IMR-90 (cell line): ENCODE data around the gene GPR139. TPM values are rescaled to one million over a fixed set of nuclear protein-coding genes. Genes with fewer than 3 reads are reported as not detected.

Experiments
- ATAC-seq: fragments of 200-7000 bp; cut with Tn5 transposase; 2 replicates; pipeline ENCODE4 v1.9.1; 2020; ENCODE audit warnings: low read depth, mild to moderate bottlenecking, moderate library complexity
- BruUV-seq: library from RNA; stranded (reverse); fragments of 400-500 nt; replicated peaks from 2 replicates; lab custom pipeline; 2021; lab: Mats Ljungman, UMichigan
- CTCF ChIA-PET: fragments of 300-600 bp; formaldehyde crosslinking; extraction: SDS; loops from one replicate; lab custom pipeline; 2021; ENCODE audit warnings: antibody characterized with exemption; lab: Yijun Ruan, JAX
- POLR2A ChIA-PET: fragments of 300-600 bp; sonication (Branson Sonifier 250); formaldehyde crosslinking; loops from one replicate; lab custom pipeline; 2022; ENCODE audit warnings: antibody characterized with exemption; ENCODE audit not compliant: unreplicated experiment; lab: Charles Lee
- DNase-seq: peaks from one replicate; pipeline ENCODE4 v3.0.0; 2013
- H2AFZ ChIP-seq: replicated peaks from 2 replicates; pipeline ENCODE3; 2013; ENCODE audit warnings: low read length, mild to moderate bottlenecking; ENCODE audit not compliant: poor library complexity
- H2AK5ac ChIP-seq: 2 replicates; pipeline ENCODE4 v1.6.1; 2013; ENCODE audit warnings: low read depth, low read length, inconsistent platforms
- H2AK9ac ChIP-seq: replicated peaks from 2 replicates; pipeline ENCODE3; 2013; ENCODE audit warnings: mild to moderate bottlenecking, low read depth, low read length, moderate library complexity; ENCODE audit not compliant: poor library complexity
- H2BK120ac ChIP-seq: 2 replicates; pipeline ENCODE4 v1.6.1; 2013; ENCODE audit warnings: low read depth, low read length, inconsistent platforms
- H2BK15ac ChIP-seq: 3 replicates; pipeline ENCODE4 v1.6.1; 2013; ENCODE audit warnings: low read depth, low read length, inconsistent platforms
- H2BK20ac ChIP-seq: 2 replicates; pipeline ENCODE4 v1.6.1; 2013; ENCODE audit warnings: low read depth, mild to moderate bottlenecking, inconsistent platforms, low read length, moderate library complexity
- H2BK5ac ChIP-seq: 2 replicates; pipeline ENCODE4 v1.6.1; 2013; ENCODE audit warnings: mild to moderate bottlenecking, low read depth, low read length, inconsistent platforms; ENCODE audit not compliant: poor library complexity, severe bottlenecking
- H3K14ac ChIP-seq: replicated peaks from 2 replicates; pipeline ENCODE4 v1.6.1; 2013; ENCODE audit warnings: low read depth, low read length, inconsistent platforms
- H3K18ac ChIP-seq: 2 replicates; pipeline ENCODE4 v1.6.1; 2013; ENCODE audit warnings: low read depth, low read length, control low read depth
- H3K23ac ChIP-seq: 2 replicates; pipeline ENCODE4 v1.6.1; 2013; ENCODE audit warnings: low read depth, low read length, inconsistent platforms
- H3K27ac ChIP-seq: 2 replicates; pipeline ENCODE4 v1.5.1; 2013; ENCODE audit warnings: mild to moderate bottlenecking, control low read depth, low read length; ENCODE audit not compliant: insufficient read depth
- H3K27me3 ChIP-seq: 2 replicates; pipeline ENCODE4 v1.6.1; 2013; ENCODE audit warnings: low read length; ENCODE audit not compliant: control insufficient read depth, insufficient read depth
- H3K36me3 ChIP-seq: 2 replicates; pipeline ENCODE4 v1.6.1; 2013; ENCODE audit warnings: low read length, mixed read lengths; ENCODE audit not compliant: control insufficient read depth, insufficient read depth
- H3K4ac ChIP-seq: 2 replicates; pipeline ENCODE4 v1.6.1; 2013; ENCODE audit warnings: low read depth, low read length, inconsistent platforms
- H3K4me1 ChIP-seq: 2 replicates; pipeline ENCODE4 v1.6.1; 2013; ENCODE audit warnings: low read length, mixed read lengths; ENCODE audit not compliant: control insufficient read depth, insufficient read depth
- H3K4me2 ChIP-seq: 2 replicates; pipeline ENCODE4 v1.6.1; 2013; ENCODE audit warnings: low read depth, mild to moderate bottlenecking, control low read depth, low read length, moderate library complexity
- H3K4me3 ChIP-seq: 2 replicates; pipeline ENCODE4 v1.5.1; 2013; ENCODE audit warnings: low read depth, mild to moderate bottlenecking, control low read depth, low read length, moderate library complexity; ENCODE audit not compliant: insufficient read depth
- H3K56ac ChIP-seq: 2 replicates; pipeline ENCODE4 v1.6.1; 2013; ENCODE audit warnings: low read length, inconsistent platforms; ENCODE audit not compliant: insufficient read depth; ENCODE audit errors: extremely low read depth
- H3K79me1 ChIP-seq, 2 experiments: 2 replicates each; pipeline ENCODE4 v1.6.1; 2013; ENCODE audit warnings: low read length in 2 of 2, inconsistent platforms in 1 of 2, low read depth in 1 of 2
- H3K9ac ChIP-seq: 2 replicates; pipeline ENCODE4 v1.6.1; 2013; ENCODE audit warnings: low read depth, low read length, control low read depth
- H3K9me1 ChIP-seq: 2 replicates; pipeline ENCODE4 v1.6.1; 2013; ENCODE audit warnings: low read length, inconsistent platforms; ENCODE audit not compliant: insufficient read depth
- H3K9me3 ChIP-seq: 2 replicates; pipeline ENCODE4 v1.6.1; 2013; ENCODE audit warnings: low read length; ENCODE audit not compliant: control insufficient read depth, insufficient read depth
- H4K20me1 ChIP-seq: 2 replicates; pipeline ENCODE4 v1.6.1; 2013; ENCODE audit warnings: low read length, inconsistent platforms; ENCODE audit not compliant: insufficient read depth
- H4K5ac ChIP-seq: 2 replicates; pipeline ENCODE4 v1.6.1; 2013; ENCODE audit warnings: mild to moderate bottlenecking, low read depth, low read length, control low read depth
- H4K8ac ChIP-seq, 2 experiments: 2 replicates each; pipeline ENCODE4 v1.6.1; 2013; ENCODE audit warnings: low read depth in 2 of 2, low read length in 2 of 2, control low read depth in 1 of 2, inconsistent platforms in 1 of 2
- H4K91ac ChIP-seq: 2 replicates; pipeline ENCODE4 v1.6.1; 2013; ENCODE audit warnings: low read depth, low read length, inconsistent platforms; ENCODE audit not compliant: insufficient read depth
- BHLHE40 ChIP-seq: fragments of 150-350 bp; IDR thresholded peaks from 2 replicates; pipeline ENCODE4 v1.6.1; 2016; ENCODE audit warnings: mild to moderate bottlenecking, low read depth, low read length
- CEBPB ChIP-seq: IDR thresholded peaks from 2 replicates; pipeline ENCODE4 v1.6.1; 2012; ENCODE audit warnings: low read depth, low read length, improper control_type of control experiment
- CHD1 ChIP-seq: IDR thresholded peaks from 2 replicates; pipeline ENCODE4 v1.6.1; 2012; ENCODE audit warnings: low read depth, low read length, improper control_type of control experiment
- CTCF ChIP-seq: conservative IDR thresholded peaks from 2 replicates; pipeline ENCODE4 v1.5.1; 2012; ENCODE audit warnings: mild to moderate bottlenecking, low read depth, low read length, improper control_type of control experiment
- ELK1 ChIP-seq: fragments of 150-350 bp; IDR thresholded peaks from 2 replicates; pipeline ENCODE4 v1.6.1; 2016; ENCODE audit warnings: low read depth, mild to moderate bottlenecking, low read length, moderate library complexity, borderline replicate concordance
- FOS ChIP-seq: fragments of 150-350 bp; IDR thresholded peaks from 2 replicates; pipeline ENCODE4 v1.6.1; 2016; ENCODE audit warnings: low read depth, low read length
- MAFK ChIP-seq: IDR thresholded peaks from 2 replicates; pipeline ENCODE4 v1.6.1; 2012; ENCODE audit warnings: low read depth, low read length, improper control_type of control experiment
- MAZ ChIP-seq: IDR thresholded peaks from 2 replicates; pipeline ENCODE4 v1.6.1; 2012; ENCODE audit warnings: low read depth, mild to moderate bottlenecking, low read length, improper control_type of control experiment, moderate library complexity, borderline replicate concordance
- MXI1 ChIP-seq: IDR thresholded peaks from 2 replicates; pipeline ENCODE4 v1.6.1; 2012; ENCODE audit warnings: low read depth, mild to moderate bottlenecking, low read length, moderate library complexity, borderline replicate concordance
- NFE2L2 ChIP-seq: fragments of 150-350 bp; IDR thresholded peaks from 2 replicates; pipeline ENCODE4 v1.6.1; 2016; ENCODE audit warnings: low read depth, mild to moderate bottlenecking, low read length
- POLR2A ChIP-seq: IDR thresholded peaks from 2 replicates; pipeline ENCODE4 v1.6.1; 2012; ENCODE audit warnings: mild to moderate bottlenecking, low read depth, low read length
- RAD21 ChIP-seq: IDR thresholded peaks from 2 replicates; pipeline ENCODE4 v1.6.1; 2012; ENCODE audit warnings: low read length, improper control_type of control experiment
- RCOR1 ChIP-seq: IDR thresholded peaks from 2 replicates; pipeline ENCODE4 v1.6.1; 2012; ENCODE audit warnings: mild to moderate bottlenecking, low read length, improper control_type of control experiment; ENCODE audit not compliant: insufficient replicate concordance
- RFX5 ChIP-seq: IDR thresholded peaks from 2 replicates; pipeline ENCODE4 v1.8.0; 2012; ENCODE audit warnings: low read depth, mild to moderate bottlenecking, low read length, moderate library complexity
- SMC3 ChIP-seq: fragments of 150-350 bp; IDR thresholded peaks from 2 replicates; pipeline ENCODE4 v1.6.1; 2016; ENCODE audit warnings: low read depth, mild to moderate bottlenecking, antibody characterized with exemption, low read length, moderate library complexity
- USF2 ChIP-seq: fragments of 150-350 bp; IDR thresholded peaks from 2 replicates; pipeline ENCODE4 v1.6.1; 2017; ENCODE audit warnings: mild to moderate bottlenecking, antibody characterized with exemption, low read length, low read depth
- WGBS, 2 experiments: methylation state at CpG; one replicate each; pipeline versions ENCODE4 v1.1.5 to v1.1.7; 2013; ENCODE audit warnings: missing lambda C conversion rate in 2 of 2; ENCODE audit not compliant: insufficient read length in 1 of 2; ENCODE audit errors: extremely low coverage in 2 of 2; 5-methylcytosine and 5-hydroxymethylcytosine counted together
- dilution Hi-C: fragments of 300-500 bp; cut with HindIII; formaldehyde crosslinking; loops from one replicate; pipeline ENCODE4 v1.14.3; 2018; ENCODE audit warnings: low sequenced_read_pairs; ENCODE audit not compliant: unreplicated experiment
- in situ Hi-C: fragments of 300-500 bp; cut with MboI; formaldehyde crosslinking; loops from 3 replicates; pipeline ENCODE4 v1.14.3; 2019; ENCODE audit warnings: low sequenced_read_pairs, inconsistent platforms, mixed read lengths
- intact Hi-C: fragments of 100-400 bp; cut with micrococcal nuclease; formaldehyde crosslinking; loops from 2 replicates; pipeline ENCODE4 v1.10.0; 2022
- polyA plus RNA-seq, 3 experiments: library from polyadenylated mRNA; depleted of rRNA; stranded (reverse); fragments of >200 nt; gene quantifications; 2 replicates each; pipeline ENCODE4 v1.2.3, GENCODE V29; 2012; ENCODE audit warnings: low replicate concordance in 1 of 3
- total RNA-seq: library from RNA; depleted of rRNA; stranded (reverse); fragments of >200 nt; gene quantifications from 2 replicates; pipeline ENCODE4 v1.2.3, GENCODE V29; 2012

GPR139 gene
- total and polyA plus RNA-seq, 2 of the 4 experiments (the other 2 are of a cell fraction) = not detected

GRCh38 chr16:20045886-20046285 is 27.8 kb downstream of the GPR139 start:
- H3K27ac ChIP-seq = no peak overlapping the region
- ChIA-PET CTCF (no interaction called here), POLR2A (no interaction called here)
- H2BK5ac ChIP-seq = no peak overlapping the region
- no peak overlapping the region for H4K8ac ChIP-seq
- intact Hi-C loops = no loop called here
- dilution Hi-C loops = no loop called here
- TF ChIP-seq MAZ (no peak), BHLHE40 (no peak), CHD1 (no peak), MXI1 (no peak), SMC3 (no peak), ELK1 (no peak), NFE2L2 (no peak), RAD21 (no peak), FOS (no peak), POLR2A (no peak), USF2 (no peak), CTCF (no peak), RFX5 (no peak), RCOR1 (no peak), CEBPB (no peak), MAFK (no peak)
- H2AK5ac ChIP-seq = no peak overlapping the region
- H3K9ac ChIP-seq = no peak overlapping the region
- no peak overlapping the region for H3K4me2 ChIP-seq
- H2AFZ ChIP-seq = no peak overlapping the region
- H3K56ac ChIP-seq = no peak overlapping the region
- H3K14ac ChIP-seq = no peak overlapping the region
- no peak overlapping the region for H4K5ac ChIP-seq
- H4K20me1 ChIP-seq = no peaks in the 10 kb centered on the region
- H2AK9ac ChIP-seq = no peak overlapping the region
- ATAC-seq (no peak), DNase-seq (no peak)
- no peaks in the 10 kb centered on the region for H3K4me1 ChIP-seq
- H3K27me3 ChIP-seq = no peaks in the 10 kb centered on the region
- no peak overlapping the region for H3K4me3 ChIP-seq
- no TSS peak for BruUV-seq
- H3K4ac ChIP-seq = no peak overlapping the region
- no peaks in the 10 kb centered on the region for H3K79me1 ChIP-seq
- H2BK120ac ChIP-seq = no peak overlapping the region
- H2BK15ac ChIP-seq = no peak overlapping the region
- WGBS, 2 experiments = 20% methylated on average over 1 of the region's 3 CpGs; no CpG with 5 or more reads in 1 of the 2 experiments
- H3K9me3 ChIP-seq = peaks cover 7% of the 10 kb centered on the region; the same call in 1 of the 2 replicates
- in situ Hi-C loops = no loop called here
- H3K36me3 ChIP-seq = no peaks in the 10 kb centered on the region
- H3K18ac ChIP-seq = no peak overlapping the region
- H4K91ac ChIP-seq = no peak overlapping the region
- no peaks in the 10 kb centered on the region for H3K9me1 ChIP-seq
- H3K23ac ChIP-seq = no peak overlapping the region
- H2BK20ac ChIP-seq = no peak overlapping the region
